Amniotic stem cell (primary cell): ENCODE results near the gene INTS14.
"Not testable (repeated sequence)": the region's sequence is repeated elsewhere in the genome, so short reads cannot be mapped to it uniquely, and the experiment has no call there.

Experiments
- DNase-seq: peaks from one replicate; lab custom pipeline; 2025; lab: John Stamatoyannopoulos, UW

Gene INTS14

DNA sequence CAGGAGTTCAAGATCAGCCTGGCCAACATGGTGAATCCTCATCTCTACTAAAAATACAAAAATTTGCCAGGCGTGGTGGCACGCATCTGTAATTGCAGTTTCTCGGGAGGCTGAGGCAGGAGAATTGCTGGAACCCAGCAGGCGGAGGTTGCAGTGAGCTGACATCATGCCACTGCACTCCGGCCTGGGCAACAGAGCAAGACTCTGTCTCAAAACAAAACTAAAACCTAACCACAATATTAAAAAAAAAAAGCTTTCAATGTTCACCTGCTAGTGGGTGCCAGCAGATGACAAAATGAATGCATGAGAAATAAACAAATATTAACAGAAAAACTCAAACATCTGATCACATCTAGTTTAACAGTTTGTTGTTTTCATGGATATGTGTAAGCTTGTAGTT lies 19.8 kb upstream of the INTS14 start:
- no peak for DNase-seq

DNA sequence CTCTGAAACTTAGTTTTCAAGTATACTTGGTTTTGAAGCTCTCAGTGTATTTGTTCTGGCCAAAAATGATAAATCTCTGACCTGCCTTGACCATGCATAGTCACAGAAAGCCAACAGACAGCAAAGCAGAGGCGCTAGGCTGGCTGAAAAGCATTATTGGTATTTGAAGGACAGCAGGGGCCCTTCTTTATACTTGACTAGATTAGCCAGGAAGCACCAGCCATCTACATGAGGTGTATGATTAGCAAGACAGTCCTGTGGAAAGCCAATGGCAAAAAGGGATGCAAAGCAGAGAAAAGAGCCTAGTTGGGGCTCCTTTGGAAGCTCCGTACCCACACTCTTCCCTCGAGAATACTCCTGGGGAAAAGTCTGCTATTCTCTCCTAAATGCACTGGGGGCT lies 18.6 kb upstream of the INTS14 start:
- DNase-seq = no peak

DNA sequence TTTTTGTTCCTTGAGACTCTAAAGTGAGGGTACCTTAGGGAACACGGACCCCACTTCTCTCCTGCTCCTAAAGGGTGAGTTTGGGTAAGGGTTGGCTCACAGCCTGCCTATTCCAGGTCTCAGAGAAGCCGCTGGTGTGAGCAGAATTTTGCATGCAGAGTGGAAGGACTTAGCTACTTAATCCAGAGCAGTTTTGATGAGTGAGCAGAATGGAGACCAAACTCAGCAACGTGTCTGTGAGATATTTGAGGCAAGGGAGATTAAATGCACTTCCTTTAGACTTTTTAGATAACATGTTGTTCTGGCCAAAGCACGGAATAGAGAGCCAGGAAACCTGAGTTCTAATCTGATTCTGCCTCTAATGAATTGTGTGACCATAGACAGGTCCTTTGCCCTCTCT lies 15.9 kb upstream of the INTS14 start:
- no peak for DNase-seq

DNA sequence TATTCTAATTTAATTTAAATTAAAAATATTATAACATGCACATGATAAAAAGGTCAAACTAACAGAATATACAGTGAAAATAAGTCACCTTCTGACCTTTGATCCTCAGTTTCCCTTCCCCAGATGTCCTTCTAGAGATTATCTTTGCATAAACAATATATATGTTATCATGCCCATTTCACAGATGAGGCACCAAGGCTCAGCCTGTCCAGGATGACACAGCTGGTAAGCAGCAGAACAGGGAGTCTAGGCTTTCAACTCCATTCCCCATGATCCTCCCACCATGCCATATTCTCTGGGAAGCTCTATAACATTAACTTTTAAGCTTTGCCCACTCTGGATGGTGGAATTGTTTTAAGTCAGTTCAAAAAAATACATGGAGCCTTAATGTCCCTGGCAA lies 12.2 kb upstream of the INTS14 start:
- no peak for DNase-seq

DNA sequence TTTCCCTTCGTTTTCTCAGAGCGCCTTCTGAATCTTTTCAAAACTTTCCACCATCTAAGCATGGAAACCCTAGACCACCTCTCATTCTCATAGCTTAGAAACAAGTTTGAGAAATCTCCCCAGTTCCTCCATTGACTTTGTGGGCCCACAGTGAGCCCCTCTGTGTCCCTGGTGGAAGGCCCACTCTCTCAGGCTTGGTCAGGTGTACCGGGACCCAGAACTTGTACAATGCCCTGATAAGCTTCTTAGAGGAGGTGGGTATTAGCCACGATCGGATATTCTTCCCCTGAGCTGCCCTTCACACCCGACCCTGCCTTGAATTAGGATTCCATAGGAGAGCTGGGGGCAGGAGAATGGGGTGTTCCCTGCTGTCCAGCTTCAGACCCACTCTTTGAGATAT lies 10.7 kb upstream of the INTS14 start, which contains the start of gene SLC24A1:
SLC24A1 (plus strand) TSS at position 301 of the 400 bp plus-strand sequence. CDS start 2,143 bp downstream, outside the sequence.
- no peak for DNase-seq

DNA sequence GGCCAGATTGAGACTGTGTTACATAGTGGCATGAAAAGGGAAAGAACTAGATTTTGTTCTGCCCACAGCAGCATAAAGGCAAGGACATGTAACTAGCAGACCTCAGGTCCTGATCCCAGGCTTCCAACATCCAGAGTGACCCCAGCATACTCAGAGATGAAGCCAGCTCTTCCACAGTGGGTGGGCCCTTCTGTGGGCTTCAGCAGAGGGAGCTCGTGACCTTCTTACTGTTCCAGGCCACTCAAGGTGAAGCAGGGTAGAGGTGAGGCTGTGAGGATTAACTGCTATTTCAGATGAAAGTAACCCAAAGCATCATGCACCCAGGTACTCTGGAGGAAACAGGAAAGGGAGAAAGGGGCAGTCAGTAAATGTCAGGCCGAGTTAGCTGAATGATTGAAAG lies 9.9 kb upstream of the INTS14 start:
- DNase-seq = no peak

DNA sequence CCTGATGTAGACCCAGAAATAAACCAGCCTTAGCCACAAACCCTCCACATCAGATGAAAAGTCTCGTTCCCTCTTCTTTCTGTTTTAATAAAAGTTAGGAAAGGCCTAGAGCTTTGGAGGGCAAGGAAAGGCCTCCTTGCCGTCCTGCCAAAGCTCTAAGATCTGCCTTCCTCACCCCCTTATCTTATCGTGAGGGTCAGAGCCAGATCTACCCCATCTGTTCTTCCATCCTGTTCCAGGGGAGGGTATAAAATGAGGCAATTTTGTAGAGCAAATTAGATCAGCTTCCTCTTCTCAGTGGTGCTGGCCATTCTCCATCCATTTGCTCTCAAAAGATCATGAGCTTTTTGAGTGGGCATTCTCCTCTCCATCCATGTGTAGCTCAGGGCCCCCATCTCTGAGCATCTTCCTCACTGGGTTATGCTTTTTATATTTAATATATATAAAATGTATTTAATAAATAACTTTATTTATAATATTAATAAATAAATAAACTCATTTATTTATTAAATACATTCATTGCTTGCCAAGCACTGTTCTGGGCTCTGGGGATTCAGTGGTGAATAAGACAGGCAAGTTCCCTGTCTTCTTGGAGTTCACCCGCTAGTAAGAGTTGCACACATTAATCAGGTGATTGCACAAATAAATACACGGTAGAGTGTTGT lies 8.8 kb upstream of the INTS14 start:
- no peak for DNase-seq

DNA sequence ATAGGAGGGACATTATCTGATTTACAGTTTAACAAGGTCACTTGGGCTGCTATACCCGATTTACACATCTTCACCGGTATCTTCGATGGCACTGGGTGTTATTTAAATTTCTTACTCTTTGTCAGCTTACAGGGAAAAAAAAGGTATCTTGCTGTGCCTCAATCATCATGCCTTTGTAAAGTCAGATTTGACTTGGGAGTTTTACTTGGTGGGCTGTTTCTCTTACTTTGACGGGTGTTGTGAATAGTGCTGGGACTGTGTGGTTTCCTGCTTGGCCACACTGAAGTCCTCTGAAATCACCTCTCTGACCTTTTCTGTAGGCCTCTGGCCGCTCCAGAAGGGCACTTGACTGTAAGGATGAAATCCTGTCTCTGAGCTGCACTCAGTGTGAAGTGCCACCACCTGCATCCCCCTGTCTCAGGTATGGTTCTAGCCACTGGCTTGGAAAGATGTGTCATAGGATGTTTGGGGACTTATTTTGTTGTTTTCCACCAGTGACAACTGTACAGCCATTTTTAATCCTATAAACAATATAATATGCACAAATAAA lies 7.7 kb upstream of the INTS14 start:
- no peak for DNase-seq

DNA sequence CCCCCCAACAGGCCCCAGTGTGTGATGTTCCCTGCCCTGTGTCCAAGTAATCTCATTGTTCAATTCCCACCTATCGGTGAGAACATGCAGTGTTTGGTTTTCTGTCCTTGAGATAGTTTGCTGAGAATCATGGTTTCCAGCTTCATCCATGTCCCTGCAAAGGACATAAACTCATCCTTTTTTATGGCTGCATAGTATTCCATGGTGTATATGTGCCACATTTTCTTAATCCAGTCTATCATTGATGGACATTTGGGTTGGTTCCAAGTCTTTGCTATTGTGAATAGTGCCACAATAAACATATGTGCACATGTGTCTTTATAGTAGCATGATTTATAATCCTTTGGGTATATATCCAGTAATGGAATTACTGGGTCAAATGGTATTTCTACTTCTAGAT lies 5.0 kb upstream of the INTS14 start:
- DNase-seq = not testable (repeated sequence)

DNA sequence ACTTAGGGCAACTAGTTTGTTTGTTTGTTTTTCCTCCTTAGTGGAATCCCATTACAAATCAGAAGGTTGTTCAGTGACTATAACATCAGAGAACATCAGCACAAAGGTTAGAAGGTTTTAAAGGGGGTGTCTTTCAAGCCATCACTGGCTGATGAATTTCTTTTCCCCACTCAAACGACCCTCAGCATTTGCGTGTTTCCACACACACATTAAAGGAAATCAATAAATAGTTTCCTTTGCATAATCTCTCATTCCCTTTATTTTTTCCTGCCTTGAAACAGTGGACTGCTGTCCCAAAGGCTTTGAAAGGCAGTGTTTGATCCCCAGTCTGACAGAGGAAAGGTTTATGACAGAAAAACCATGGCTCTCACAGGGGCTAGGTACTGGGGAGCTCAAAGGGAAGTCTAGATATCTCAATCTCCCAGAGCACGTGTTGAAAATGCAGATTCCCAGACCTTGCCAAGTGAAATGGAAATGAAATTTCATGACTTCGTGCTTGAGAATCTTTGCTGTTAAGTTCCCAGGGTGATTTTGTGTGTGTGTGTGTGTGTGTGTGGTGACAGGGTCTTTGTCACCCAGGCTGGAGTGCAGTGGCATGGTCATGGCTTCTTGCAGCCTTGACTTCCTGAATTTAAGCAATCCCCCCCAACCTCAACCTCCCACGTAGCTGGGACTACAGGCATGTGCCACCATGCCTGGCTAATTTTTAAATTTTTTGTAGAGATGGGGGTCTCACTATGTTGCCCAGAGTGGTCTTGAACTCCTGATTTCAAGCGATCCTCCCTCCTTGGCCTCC lies 2.2 kb upstream of the INTS14 start:
- DNase-seq = no peak

DNA sequence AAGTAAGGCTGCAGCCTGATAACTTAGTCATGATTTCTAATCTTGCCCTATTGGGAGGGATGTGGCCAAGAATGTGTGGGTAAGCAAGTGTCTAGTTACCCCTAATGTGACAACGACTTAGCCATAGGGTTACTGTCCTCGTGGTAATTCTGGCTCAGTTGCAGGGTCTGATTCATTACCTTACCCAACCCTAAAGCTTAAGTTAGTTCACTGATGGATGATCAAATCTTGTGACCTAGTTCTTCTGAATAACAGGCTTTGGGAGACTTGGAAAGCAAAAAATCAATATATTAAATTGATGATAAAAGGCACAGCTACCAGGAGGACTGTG lies 1.6 kb upstream of the INTS14 start:
- DNase-seq = no peak

DNA sequence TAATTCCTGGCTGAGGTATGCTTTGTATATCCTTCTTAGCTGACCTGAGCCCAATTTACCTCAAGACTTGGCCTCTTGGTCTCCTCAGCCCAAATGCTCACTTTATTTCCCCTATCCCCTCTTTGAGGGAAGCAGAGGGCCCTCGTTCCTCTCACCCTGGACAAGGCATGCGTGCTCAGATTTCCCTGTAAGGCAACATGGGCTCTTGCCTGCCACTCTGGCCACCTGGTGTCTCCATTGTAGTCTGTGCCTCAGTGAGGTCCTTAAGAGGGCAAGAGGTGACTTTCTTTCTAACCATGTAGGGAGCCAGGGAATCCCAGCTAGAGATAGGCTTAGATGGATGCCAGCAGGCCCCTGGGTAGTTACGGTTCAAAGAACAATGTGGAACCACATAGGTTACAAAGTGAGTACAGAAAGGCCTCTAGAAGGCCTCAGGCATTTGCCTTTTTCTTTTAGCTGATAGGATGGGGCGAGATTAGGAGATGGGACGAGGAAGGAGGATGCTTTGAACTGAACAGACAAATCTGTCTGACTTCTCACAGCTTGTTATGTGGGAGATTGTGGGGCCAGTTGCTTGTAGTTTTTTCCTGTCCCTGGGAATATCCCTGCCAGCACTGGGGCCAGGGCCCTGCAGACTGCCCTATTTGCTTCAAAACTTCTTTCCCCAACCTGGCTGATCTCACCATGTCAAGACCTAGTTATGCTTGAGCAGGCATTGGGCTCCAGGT lies 1.1 kb upstream of the INTS14 start:
- no peak for DNase-seq

DNA sequence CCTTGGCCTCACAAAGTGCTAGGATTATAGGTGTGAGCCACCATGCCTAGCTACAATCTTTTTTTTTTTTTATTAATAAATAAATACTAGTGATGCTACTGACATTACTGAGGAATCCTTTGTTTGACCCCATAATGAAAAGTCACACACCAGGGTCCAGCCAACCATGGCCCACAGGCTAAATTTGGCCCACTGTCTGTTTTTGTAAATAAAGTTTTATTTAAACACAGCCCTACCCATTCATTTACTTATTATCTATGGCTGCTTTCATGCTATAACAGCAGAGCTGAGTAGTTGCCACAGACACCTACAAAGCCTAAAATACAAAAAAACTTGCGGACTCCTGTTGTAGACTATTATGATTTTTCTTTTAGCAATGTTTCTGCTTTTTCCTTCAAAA lies 7.4 kb downstream of the INTS14 start:
- DNase-seq = no peak

DNA sequence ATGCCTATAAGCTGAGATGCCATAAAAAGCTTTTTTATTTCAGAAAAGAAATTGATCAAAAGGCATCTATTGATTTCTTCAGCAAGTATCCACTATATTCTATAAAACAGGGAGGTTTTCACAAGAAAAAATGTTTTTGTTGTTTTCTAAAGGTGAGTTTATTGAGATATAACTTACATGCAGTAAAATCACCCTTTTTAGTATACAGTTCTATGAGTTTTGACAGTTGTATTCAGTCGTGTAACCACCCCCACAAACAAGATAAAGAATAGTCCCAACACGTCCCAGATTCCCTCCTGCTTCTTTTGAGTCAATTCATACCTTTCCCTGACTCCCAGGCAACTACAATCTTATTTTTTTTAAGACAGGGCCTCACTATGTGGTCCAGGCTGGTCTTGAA lies 7.8 kb downstream of the INTS14 start:
- DNase-seq = no peak

DNA sequence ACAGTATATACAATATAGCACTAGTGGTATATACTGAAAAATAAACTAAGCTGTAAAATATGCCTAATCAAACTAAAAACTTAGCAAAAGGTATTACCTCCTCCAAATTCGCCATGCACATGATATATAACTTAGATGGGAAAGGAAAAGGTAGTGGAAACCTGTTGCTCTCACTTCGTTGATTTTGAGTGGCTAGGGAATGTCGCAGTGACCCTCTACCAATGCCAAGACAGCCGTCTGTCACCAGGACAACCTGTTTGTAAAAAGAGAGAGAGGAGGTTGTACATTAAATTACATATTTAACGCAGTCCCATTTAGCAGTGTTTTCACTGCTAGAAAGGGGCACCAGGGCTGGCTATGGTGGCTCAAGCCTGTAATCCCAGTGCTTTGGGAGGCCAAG lies 11.3 kb downstream of the INTS14 start:
- DNase-seq = no peak

DNA sequence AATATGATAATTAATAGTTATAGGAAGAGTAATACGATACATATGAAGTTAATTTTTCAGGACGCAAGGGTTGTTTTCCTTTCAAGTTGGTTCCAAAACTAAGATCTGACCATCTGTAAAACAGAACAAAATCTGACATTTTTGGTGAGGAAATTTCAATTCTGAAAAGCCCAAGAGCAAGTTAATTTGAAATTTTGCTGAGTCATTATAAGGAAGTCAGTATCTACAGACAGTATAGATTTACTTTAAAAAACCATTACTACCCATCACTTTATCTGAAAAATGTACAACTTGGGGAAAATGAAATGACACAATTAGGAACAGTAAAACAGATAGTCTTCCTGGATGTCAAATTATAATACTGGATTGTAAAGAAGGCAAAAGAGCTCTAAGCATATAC lies 12.5 kb downstream of the INTS14 start:
- no peak for DNase-seq

DNA sequence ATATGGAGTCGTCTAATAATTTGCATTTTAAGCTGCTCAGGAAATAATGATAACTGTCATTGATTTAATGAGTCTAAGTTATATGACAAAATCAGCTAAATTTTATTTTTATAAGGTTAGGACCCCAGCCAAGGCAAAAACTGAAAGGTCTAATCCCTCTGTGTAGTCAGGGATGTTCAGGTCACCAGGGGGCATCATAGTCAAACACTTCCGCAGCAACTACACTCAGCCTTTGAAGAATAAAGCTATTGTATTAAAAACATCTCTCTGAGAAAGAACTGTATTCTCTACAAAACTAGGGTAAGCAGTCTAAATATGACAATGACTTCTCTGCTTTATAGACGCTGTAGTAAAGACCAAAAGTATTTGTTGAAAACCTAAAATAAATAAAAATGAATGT lies 15.0 kb downstream of the INTS14 start:
- no peak for DNase-seq

DNA sequence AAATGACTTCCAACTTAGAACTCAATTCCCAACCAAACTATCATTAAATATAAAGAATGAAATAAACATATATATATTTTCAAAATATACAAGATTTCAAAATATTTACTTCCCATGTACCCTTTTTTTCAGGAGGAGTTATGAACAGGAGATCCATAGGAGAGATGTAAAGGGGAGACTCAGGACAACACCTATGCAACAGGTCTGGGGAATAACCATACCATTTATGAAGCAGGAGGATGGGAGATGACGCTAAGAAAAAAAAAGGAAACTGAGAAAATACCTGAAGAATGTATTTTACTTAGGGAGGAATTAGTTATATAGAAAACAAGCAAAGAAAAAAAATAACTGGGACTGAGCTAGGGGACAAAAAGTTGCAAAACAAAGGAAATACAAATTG lies 23.8 kb downstream of the INTS14 start:
- no peak for DNase-seq

DNA sequence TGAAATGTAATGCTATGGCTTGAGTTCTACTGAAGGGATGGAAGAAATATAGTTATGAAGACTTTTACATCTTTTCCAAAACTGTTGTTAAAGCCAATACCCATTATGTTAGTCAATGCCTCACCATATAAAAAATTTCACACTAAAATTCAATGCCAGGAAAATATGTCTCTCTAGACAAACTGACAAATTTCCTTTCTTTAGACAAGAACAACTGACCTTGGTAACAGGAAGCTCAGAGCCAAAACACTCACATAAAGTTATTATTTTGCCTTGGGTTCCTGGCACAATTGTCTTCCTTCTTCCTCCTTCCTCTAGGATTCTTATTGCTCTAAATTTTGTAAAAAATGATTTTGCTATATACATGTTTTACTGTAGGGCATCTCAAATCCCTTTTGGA lies 26.7 kb downstream of the INTS14 start:
- DNase-seq = no peak

DNA sequence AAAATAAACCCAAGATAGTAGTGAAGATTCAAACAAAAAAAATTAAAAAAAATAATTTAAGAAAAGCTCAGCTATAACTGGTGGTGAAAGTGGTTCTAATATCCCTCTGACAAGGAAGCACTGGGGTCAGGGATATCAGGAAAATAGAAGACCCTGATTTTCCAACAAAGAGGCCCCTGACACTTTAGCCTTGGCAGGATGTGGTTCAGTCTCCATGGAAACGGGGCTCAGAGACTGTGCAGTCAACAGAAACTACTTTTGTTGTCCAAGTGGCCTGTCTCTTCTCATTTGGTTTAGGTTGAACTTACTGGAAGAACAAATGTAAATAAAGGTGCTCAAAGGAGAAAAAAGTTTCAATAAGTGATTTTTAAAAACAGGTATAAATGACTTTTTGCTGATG lies 27.2 kb downstream of the INTS14 start:
- no peak for DNase-seq

DNA sequence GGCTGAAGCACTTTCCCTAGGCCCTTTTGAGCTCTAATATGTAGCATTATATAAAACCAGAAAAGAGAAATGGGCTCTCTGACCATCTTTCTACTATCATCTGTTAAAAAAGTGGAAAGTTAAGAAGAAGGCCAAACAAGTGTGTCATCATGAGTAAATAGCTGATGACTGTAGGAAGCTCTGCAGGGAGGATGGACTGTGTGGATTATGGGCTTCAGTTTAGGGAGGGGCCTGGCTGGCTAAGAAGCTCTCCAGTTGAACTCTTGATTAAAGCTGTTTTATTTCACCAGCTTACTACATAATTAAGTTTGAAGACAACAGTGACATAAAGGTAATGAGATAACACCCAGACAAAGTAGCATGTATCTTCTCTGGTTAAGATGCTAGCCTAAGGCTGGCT lies 30.6 kb downstream of the INTS14 start:
- DNase-seq = peak; percentile 40

DNA sequence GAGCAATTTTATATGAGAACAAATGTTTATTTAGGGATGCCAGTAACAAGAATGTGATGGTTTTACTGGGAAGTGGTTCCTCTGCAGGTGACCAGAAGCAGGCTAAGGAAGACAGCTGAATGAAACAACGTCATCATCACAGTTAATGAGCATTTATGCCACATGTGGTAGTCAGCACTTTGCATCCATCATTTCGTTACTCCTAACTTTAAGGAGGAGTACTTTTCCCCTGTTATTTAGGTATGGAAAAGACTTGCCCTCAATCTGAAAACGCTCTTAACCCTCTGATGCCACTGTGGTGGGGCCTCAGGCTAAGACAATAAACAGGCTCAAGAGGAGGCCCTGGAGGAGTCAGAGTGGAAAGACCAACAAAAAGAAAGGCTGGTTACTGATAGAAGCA lies 31.2 kb downstream of the INTS14 start:
- DNase-seq = no peak
